ENCODE data around the gene NSUN7.

The NSUN7 gene

DNA sequence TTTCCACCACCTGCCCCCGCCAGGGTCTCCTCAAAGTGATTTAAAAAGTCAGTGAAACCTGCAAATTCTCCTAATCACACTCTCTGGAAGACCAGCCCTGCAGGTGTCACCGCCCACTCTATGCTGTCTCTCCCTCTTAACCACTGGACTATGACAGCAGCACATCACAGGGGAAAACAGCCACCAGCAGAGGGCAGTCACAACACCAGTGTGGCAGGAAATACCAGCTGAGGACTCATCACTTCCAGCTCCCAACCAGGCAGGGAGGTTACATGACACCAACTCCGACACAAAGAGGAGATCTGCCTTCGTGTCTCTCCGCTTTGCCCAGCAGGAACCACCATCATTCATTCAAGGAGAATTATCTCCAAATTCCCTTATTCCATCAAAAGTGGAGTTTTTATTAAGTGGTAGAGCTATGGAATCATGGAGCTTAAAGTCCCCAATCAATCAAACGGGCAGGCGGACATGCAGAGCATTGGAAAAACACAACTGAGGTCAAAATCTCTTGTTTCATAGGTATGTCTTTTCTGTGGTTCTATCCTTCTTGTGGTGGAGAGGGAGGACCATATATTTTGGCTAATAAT is 91.3 kb downstream of the NSUN7 start:
- TF ChIP-seq, protein P1, sequence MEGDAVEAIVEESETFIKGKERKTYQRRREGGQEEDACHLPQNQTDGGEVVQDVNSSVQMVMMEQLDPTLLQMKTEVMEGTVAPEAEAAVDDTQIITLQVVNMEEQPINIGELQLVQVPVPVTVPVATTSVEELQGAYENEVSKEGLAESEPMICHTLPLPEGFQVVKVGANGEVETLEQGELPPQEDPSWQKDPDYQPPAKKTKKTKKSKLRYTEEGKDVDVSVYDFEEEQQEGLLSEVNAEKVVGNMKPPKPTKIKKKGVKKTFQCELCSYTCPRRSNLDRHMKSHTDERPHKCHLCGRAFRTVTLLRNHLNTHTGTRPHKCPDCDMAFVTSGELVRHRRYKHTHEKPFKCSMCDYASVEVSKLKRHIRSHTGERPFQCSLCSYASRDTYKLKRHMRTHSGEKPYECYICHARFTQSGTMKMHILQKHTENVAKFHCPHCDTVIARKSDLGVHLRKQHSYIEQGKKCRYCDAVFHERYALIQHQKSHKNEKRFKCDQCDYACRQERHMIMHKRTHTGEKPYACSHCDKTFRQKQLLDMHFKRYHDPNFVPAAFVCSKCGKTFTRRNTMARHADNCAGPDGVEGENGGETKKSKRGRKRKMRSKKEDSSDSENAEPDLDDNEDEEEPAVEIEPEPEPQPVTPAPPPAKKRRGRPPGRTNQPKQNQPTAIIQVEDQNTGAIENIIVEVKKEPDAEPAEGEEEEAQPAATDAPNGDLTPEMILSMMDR (conservative IDR thresholded peaks at IDR 0.05): peak; percentile 80
- peak overlapping the region; percentile 95 for H3K27ac ChIP-seq

DNA sequence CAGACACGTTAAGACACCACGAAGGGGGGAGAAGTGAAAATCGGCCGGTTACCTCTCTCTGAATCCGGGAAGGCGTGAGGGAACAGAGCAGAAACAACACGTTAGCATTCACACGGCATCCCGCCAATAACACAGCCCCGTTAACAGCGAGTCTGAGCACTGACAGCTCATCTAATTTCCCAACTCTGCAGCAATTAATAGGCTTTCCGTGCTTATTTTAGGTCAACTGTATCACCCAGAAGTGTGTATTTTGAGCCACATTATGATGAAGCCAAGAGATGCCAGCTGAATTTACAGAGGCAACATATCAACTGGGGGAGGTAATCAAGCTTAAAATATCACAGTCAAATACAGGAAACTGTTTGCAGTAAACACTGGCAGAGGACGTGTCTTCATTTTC is 92.6 kb downstream of the NSUN7 start:
- TF ChIP-seq, protein P1 (conservative IDR thresholded peaks at IDR 0.05): no peak
- H3K27ac ChIP-seq: peak overlapping the region; percentile 95

DNA sequence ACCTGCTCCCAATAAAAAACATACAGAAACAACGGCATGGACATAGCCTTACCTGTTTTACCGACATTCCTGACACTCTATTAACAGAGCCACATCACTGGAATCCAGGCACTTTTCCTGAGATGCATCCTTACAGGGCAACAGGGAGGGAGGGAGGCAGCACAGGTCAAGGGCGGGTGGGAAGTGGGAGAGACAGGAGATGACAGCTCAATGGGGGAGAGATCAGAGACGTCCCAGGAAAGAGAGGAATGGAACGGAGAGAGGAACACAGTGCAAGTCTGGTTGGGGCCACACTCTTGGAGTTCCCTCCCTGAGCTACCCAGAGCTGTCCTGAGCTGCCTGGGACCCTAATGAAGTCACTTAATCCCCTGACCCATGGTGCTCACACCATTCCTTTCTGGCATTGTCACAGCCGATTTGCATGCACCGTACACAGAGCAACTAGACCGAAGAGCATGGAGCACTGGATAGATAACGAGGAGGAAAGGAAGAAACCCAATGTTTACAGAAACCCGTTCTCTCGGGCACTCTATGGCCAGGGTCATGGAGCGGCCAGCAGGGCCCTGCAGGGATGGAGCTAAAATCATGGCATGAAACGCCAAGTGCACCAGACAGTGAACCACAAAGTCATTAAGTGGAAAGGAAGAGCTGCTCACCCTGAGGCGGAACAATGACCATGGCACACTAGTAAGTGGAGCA is 93.1 kb downstream of the NSUN7 start:
- peak overlapping the region; percentile 95 for H3K27ac ChIP-seq
- TF ChIP-seq, protein P1 (conservative IDR thresholded peaks at IDR 0.05): no peak

DNA sequence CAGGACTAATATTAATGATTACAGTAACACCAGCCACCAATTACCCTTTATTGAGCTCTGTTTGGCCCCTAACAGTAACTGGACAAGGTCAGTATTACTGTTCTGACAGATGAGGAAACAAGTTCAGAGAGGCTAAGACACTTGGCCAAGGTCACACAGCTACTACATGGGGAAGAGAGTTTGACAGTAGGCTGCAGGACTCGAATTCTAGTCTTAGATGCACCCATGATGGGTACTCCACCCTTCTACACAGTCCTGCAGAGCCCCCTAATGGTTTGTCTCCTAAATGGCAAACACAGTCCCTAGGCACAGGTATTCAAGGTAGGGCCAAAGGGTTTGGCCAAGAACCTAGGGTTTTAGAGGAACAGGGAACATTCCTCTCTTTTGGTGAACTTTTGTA is 93.9 kb downstream of the NSUN7 start:
- TF ChIP-seq, protein P1 (conservative IDR thresholded peaks at IDR 0.05): no peak; the same call in 1 of the 2 replicates
- peak overlapping the region; percentile 95 for H3K27ac ChIP-seq

DNA sequence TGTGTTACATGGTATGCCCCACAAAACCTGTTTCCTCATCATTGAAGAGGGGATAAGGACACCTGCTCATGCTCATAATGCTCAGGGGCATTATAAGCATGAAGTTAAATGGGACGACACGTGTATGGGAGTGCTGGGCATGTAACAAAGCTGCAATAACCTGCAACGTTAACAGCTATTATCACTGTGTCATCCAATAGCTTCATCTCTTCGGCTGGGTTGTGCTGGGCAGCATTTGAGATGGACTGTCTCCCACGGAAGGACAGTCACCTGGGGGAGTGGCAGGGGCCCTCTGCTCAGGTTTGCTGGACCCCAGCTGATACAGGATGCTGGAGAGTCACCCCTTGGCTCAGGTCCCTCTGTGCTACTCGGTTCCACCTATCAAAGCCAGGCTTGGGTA is 94.5 kb downstream of the NSUN7 start:
- peak overlapping the region; percentile 95 for H3K27ac ChIP-seq
- TF ChIP-seq, protein P1 (conservative IDR thresholded peaks at IDR 0.05): no peak

DNA sequence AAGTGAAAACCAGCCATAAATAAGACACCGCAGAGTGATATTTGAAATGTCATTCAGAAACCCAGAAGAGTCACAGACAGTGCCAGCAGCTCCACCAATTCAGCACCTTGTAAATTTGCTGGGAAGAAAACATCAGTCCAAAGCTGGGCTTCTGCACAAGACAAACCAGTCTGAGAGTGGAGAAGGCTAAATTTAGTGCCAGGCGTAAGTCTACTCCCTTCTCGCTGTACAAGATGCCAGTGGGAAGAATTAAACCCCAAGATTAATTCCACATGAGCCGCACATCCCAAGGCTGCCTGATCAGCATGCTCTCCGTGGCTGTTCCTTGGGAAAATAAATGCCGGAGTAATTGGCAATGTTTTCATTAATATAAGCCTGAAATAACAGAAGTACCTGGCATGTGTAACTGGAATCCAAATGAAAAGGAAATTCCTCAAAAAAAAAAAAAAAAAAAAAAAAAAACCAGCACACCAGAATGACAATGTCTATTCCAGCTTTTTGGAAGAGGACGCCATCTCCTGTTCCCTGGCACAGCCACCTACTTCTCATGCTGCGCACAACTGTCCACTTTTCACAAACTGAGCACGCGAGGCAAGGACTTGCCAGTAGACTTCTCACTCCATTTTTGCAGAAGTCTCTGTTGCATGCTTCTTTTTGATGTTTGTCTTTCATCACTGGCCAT is 95.5 kb downstream of the NSUN7 start:
- peak overlapping the region; percentile 95 for H3K27ac ChIP-seq

DNA sequence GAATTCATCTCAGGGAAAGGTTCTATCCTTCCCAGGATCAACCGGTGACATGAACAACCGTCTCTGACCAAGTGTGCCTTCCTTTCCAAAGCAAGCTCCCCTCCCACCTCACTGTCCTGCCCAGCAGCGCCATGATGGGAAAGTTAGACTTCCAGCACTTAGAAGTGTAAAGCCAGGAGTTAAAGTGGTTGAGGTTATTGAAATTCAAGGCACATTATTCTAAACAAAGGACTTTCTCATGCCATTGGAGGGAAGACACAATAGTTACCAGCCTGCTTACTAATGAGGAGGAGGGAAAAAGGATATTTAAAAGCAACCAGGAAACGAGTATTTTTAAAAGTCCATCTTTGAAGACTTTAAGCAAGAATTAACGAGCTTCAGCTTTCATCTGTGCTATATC is 96.8 kb downstream of the NSUN7 start:
- TF ChIP-seq, protein P1 (conservative IDR thresholded peaks at IDR 0.05): no peak
- no peak overlapping the region for H3K27ac ChIP-seq

More for the DNA sequence above, 95.5 kb downstream of the NSUN7 start:
- TF ChIP-seq, protein P1 (conservative IDR thresholded peaks at IDR 0.05): no peak

All from VCaP (cell line).